Activated T-cell treated with anti-CD3 and anti-CD28 coated beads, Interleukin-2, amount 50 U/mL, for 72 hours (primary cell): ENCODE results near the gene ARNT2. TPM values are rescaled to one million over a fixed set of nuclear protein-coding genes. Genes with fewer than 3 reads are reported as not detected.

ENCODE experiments used
- ATAC-seq, 2 donors: fragments of 150-1000 bp; cut with Tn5 transposase; replicated peaks in 1 of 2; 2 replicates each; pipeline ENCODE4 v1.10.0; 2021; ENCODE audit warnings: moderate library complexity in 2 of 2, mild to moderate bottlenecking in 1 of 2
- DNase-seq, 2 donors: peaks; one replicate each; pipeline ENCODE4 v3.0.0; 2021 to 2022; ENCODE audit warnings: mixed read lengths in 1 of 2
- H3K27ac Mint-ChIP-seq: one replicate; pipeline ENCODE4 v1.8.0; 2022; ENCODE audit warnings: mild to moderate bottlenecking, moderate library complexity, mixed read lengths
- H3K27me3 Mint-ChIP-seq: one replicate; pipeline ENCODE4 v1.8.0; 2022; ENCODE audit warnings: low read depth, mixed read lengths
- H3K36me3 Mint-ChIP-seq, 2 donors: one replicate each; pipeline ENCODE4 v1.8.0; 2022; ENCODE audit warnings: mixed read lengths in 2 of 2, mild to moderate bottlenecking in 1 of 2; ENCODE audit not compliant: insufficient read depth in 2 of 2
- H3K4me1 Mint-ChIP-seq: one replicate; pipeline ENCODE4 v1.8.0; 2022; ENCODE audit warnings: low read depth, mixed read lengths
- H3K4me3 Mint-ChIP-seq, 2 donors: one replicate each; pipeline ENCODE4 v1.8.0; 2022; ENCODE audit warnings: mild to moderate bottlenecking in 2 of 2, mixed read lengths in 2 of 2, moderate library complexity in 2 of 2
- H3K9me3 Mint-ChIP-seq, 2 donors: one replicate each; pipeline ENCODE4 v1.8.0; 2022; ENCODE audit warnings: mixed read lengths in 2 of 2
- total RNA-seq, 2 donors: library from RNA; stranded (reverse); gene quantifications; one replicate each; pipeline ENCODE4 v1.2.3, GENCODE V29; 2022

The ARNT2 gene
- total RNA-seq, 2 donors from 2014 or later = 0.07 to 0.19 TPM

- ATAC-seq (no peak), DNase-seq (no peak)
- Mint-ChIP-seq H3K36me3 (no peaks in the 10 kb centered on the region), H3K4me1 (no peaks in the 10 kb centered on the region), H3K27ac (no peak overlapping the region), H3K9me3 (no peaks in the 10 kb centered on the region), H3K27me3 (peaks cover 23% of the 10 kb centered on the region), H3K4me3 (no peak overlapping the region)
Measured at GRCh38 chr15:80467311-80467714, 63.1 kb downstream of the ARNT2 start.

GRCh38 chr15:80468796-80469195 is 64.6 kb downstream of the ARNT2 start:
- Mint-ChIP-seq H3K27ac (no peak overlapping the region), H3K4me1 (no peaks in the 10 kb centered on the region), H3K27me3 (peaks cover 38% of the 10 kb centered on the region), H3K9me3 (no peaks in the 10 kb centered on the region), H3K36me3 (no peaks in the 10 kb centered on the region), H3K4me3 (no peak overlapping the region)
- DNase-seq (no peak), ATAC-seq (no peak)

- ATAC-seq (no peak), DNase-seq (no peak)
- no peak overlapping the region for H3K27ac Mint-ChIP-seq
- H3K36me3 Mint-ChIP-seq = peaks cover 2 to 3% of the 10 kb centered on the region in 2 donors
- H3K4me3 Mint-ChIP-seq = no peak overlapping the region
- peaks cover 0 to 2% of the 10 kb centered on the region in 2 donors for H3K9me3 Mint-ChIP-seq
- H3K4me1 Mint-ChIP-seq = no peaks in the 10 kb centered on the region
- H3K27me3 Mint-ChIP-seq = peaks cover 42% of the 10 kb centered on the region
Measured at GRCh38 chr15:80471881-80472280, 67.7 kb downstream of the ARNT2 start.

GRCh38 chr15:80473286-80474223 is 69.4 kb downstream of the ARNT2 start:
- DNase-seq (no peak), ATAC-seq (no peak)
- no peaks in the 10 kb centered on the region for H3K4me1 Mint-ChIP-seq
- peaks cover 0 to 2% of the 10 kb centered on the region in 2 donors for H3K9me3 Mint-ChIP-seq
- H3K27me3 Mint-ChIP-seq = peaks cover 42% of the 10 kb centered on the region
- H3K36me3 Mint-ChIP-seq = peaks cover 2 to 3% of the 10 kb centered on the region in 2 donors
- no peak overlapping the region for H3K4me3 Mint-ChIP-seq
- H3K27ac Mint-ChIP-seq = no peak overlapping the region

GRCh38 chr15:80474224-80475215 is 70.3 kb downstream of the ARNT2 start:
- peaks cover 2 to 3% of the 10 kb centered on the region in 2 donors for H3K36me3 Mint-ChIP-seq
- DNase-seq = no peak
- no peak overlapping the region for H3K4me3 Mint-ChIP-seq
- no peak for ATAC-seq
- H3K9me3 Mint-ChIP-seq = peaks cover 0 to 2% of the 10 kb centered on the region in 2 donors
- peaks cover 42% of the 10 kb centered on the region for H3K27me3 Mint-ChIP-seq
- no peaks in the 10 kb centered on the region for H3K4me1 Mint-ChIP-seq
- no peak overlapping the region for H3K27ac Mint-ChIP-seq

GRCh38 chr15:80475572-80475971 is 71.4 kb downstream of the ARNT2 start:
- Mint-ChIP-seq H3K9me3 (peaks cover 0 to 2% of the 10 kb centered on the region in 2 donors), H3K4me1 (no peaks in the 10 kb centered on the region), H3K27ac (no peak overlapping the region), H3K36me3 (peaks cover 2 to 3% of the 10 kb centered on the region in 2 donors), H3K27me3 (peaks cover 35% of the 10 kb centered on the region), H3K4me3 (no peak overlapping the region)
- ATAC-seq (no peak), DNase-seq (no peak)

GRCh38 chr15:80476036-80476435 is 71.9 kb downstream of the ARNT2 start:
- DNase-seq (no peak), ATAC-seq (no peak)
- Mint-ChIP-seq H3K4me1 (no peaks in the 10 kb centered on the region), H3K36me3 (peaks cover 2 to 3% of the 10 kb centered on the region in 2 donors), H3K27ac (no peak overlapping the region), H3K4me3 (no peak overlapping the region), H3K27me3 (peaks cover 35% of the 10 kb centered on the region), H3K9me3 (peaks cover 0 to 2% of the 10 kb centered on the region in 2 donors)

- Mint-ChIP-seq H3K9me3 (peaks cover 0 to 2% of the 10 kb centered on the region in 2 donors), H3K27me3 (peaks cover 17% of the 10 kb centered on the region), H3K4me1 (no peaks in the 10 kb centered on the region), H3K4me3 (no peak overlapping the region), H3K27ac (no peak overlapping the region), H3K36me3 (peaks cover 2 to 3% of the 10 kb centered on the region in 2 donors)
- no peak for ATAC-seq
- DNase-seq = no peak
Measured at GRCh38 chr15:80478075-80478474, 73.9 kb downstream of the ARNT2 start.

- H3K27me3 Mint-ChIP-seq = peaks cover 6% of the 10 kb centered on the region
- H3K9me3 Mint-ChIP-seq = peaks cover 0 to 2% of the 10 kb centered on the region in 2 donors
- H3K36me3 Mint-ChIP-seq = peaks cover 2 to 3% of the 10 kb centered on the region in 2 donors
- ATAC-seq (no peak), DNase-seq (no peak)
- no peak overlapping the region for H3K4me3 Mint-ChIP-seq
- H3K27ac Mint-ChIP-seq = no peak overlapping the region
- H3K4me1 Mint-ChIP-seq = no peaks in the 10 kb centered on the region
Measured at GRCh38 chr15:80479191-80479590, 75.0 kb downstream of the ARNT2 start.

- Mint-ChIP-seq H3K4me3 (no peak overlapping the region), H3K4me1 (no peaks in the 10 kb centered on the region), H3K36me3 (peaks cover 2 to 3% of the 10 kb centered on the region in 2 donors), H3K27me3 (peaks cover 9% of the 10 kb centered on the region), H3K27ac (no peak overlapping the region), H3K9me3 (peaks cover 0 to 2% of the 10 kb centered on the region in 2 donors)
- no peak for DNase-seq
- ATAC-seq = no peak
Measured at GRCh38 chr15:80480171-80480811, 76.1 kb downstream of the ARNT2 start.

GRCh38 chr15:80480909-80481308 is 76.7 kb downstream of the ARNT2 start:
- ATAC-seq (no peak), DNase-seq (no peak)
- no peak overlapping the region for H3K4me3 Mint-ChIP-seq
- peaks cover 2% of the 10 kb centered on the region in 2 donors for H3K36me3 Mint-ChIP-seq
- no peak overlapping the region for H3K27ac Mint-ChIP-seq
- peaks cover 0 to 2% of the 10 kb centered on the region in 2 donors for H3K9me3 Mint-ChIP-seq
- peaks cover 14% of the 10 kb centered on the region for H3K27me3 Mint-ChIP-seq
- H3K4me1 Mint-ChIP-seq = no peaks in the 10 kb centered on the region

GRCh38 chr15:80482696-80483095 is 78.5 kb downstream of the ARNT2 start:
- H3K4me1 Mint-ChIP-seq = no peaks in the 10 kb centered on the region
- peaks cover 23% of the 10 kb centered on the region for H3K27me3 Mint-ChIP-seq
- H3K36me3 Mint-ChIP-seq = no peaks in the 10 kb centered on the region
- no peak overlapping the region for H3K27ac Mint-ChIP-seq
- no peak overlapping the region for H3K4me3 Mint-ChIP-seq
- H3K9me3 Mint-ChIP-seq = no peaks in the 10 kb centered on the region
- ATAC-seq (no peak), DNase-seq (no peak)
